ENCODE measurements around the gene SEPTIN8.

DNA sequence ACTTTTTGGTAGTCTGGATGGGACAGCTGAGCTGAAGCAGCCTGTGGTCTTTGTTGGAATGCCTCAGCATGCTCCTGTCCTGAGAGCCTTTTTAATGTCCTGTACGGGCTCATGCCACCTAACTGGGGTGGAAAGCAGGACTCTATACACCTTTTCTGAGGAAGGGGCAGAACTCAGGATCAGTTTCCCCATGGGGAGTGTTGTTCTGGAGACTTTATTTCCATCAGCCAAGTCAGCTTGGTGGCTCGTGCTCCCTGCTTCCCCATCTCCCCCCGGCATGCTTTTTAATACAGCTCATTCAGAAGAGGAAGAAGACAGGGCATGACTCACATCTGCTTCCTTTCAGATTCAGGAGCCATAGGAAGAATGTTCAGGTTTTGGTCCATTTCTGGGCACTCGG is 5.1 kb upstream of the SEPTIN8 start:
- no peak for TF ChIP-seq CTCF (IDR thresholded peaks at IDR 0.05; ENCODE audit: insufficient read depth, low read depth, low read length)
- no peak for TF ChIP-seq EZH2 (IDR thresholded peaks at IDR 0.05; ENCODE audit: insufficient read depth, low read length)
